ENCODE results near the gene LMX1A.

LMX1A gene

GRCh38 chr1:165169729-165170128 lies 186.8 kb downstream of the LMX1A start:
- no peak for DNase-seq (ENCODE audit: low read depth in 2 of 3, low spot score in 1 of 3)

- no peak for DNase-seq (ENCODE audit: low read depth in 2 of 3, low spot score in 1 of 3)
These were observed 187.5 kb downstream of the LMX1A start for GRCh38 chr1:165169028-165169427.

DNA sequence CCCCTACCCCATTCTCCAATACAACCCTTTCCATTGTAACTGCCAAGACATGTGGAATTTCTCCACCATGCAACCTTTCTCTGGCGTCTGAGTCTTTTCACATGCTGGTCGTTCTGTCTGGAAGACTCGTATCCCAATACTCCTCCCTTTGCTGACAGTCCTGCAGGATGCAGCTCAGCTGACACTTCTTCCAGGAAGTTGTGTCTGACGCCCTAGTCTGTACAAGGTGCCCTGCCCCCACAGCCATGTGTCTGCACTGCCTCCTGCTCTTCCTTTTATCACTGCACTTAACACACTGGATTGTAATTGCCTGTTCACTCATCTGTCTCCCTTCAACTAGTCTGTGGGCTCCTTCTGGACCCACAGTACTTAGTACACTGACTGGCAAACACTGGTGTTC lies 188.0 kb downstream of the LMX1A start:
- DNase-seq (ENCODE audit: low read depth in 2 of 3, low spot score in 1 of 3) = no peak

GRCh38 chr1:165162671-165163241 lies 193.8 kb downstream of the LMX1A start:
- no peak for DNase-seq (ENCODE audit: low read depth in 2 of 3, low spot score in 1 of 3)

DNA sequence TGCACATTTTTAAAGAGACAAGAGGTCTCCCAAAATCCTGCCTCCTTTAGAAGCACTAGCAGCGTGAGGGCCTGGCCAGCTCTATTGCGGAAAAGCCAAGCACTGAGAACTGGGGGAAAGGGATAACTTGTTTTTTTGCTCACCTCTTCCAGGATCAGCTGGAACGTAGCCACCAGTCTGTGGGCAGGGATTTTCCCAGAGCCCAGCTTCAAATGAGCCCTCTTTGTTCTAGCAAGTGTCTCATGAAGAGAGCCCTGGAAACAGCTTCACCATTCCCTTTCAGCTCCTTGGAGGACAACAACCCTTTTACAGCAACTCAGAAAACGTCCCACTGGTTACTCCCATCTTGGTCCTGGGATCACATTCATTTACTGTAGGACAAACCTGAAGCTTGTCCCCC lies 195.4 kb downstream of the LMX1A start:
- DNase-seq (ENCODE audit: low read depth in 2 of 3, low spot score in 1 of 3) = no peak

DNA sequence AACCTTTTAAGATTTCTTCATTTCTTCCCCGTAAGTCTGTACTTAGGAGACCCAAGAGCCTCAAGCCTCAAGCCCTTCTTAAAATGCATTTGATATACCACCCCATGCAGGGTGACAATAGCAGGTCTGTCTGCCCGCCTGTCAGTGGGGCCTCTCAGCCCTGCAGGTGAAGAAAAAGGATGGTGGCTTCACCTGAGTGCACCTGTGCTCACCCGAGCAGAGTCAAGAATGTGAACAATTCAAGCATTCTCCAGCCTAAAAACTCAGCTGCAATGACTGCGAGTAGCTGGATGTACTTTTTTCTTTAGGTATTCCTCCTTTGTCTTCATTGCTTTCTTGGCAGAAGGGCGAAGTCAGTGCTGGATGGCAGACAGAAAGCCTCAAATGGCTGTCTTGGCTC lies 203.3 kb downstream of the LMX1A start:
- DNase-seq (ENCODE audit: low read depth in 2 of 3, low spot score in 1 of 3) = no peak

GRCh38 chr1:165152727-165153126 lies 203.8 kb downstream of the LMX1A start:
- DNase-seq (ENCODE audit: low read depth in 2 of 3, low spot score in 1 of 3) = no peak

DNA sequence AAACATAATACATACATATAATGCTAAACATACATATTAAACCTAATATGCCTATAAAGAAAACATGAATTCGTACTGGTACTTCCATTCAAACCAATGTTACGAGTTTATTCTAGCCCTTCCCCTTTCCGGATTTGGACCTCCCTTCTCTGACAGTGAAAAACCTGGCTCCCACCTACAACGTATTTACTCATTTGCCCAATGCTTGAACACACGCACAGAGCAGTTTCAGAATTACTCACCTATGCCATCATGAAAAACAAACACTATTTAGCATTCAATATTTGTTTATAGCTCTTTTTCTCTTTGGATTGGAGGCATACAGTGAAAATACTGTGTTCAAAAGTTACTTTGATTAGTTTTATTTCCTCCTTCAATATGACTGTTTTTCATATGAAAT lies 204.4 kb downstream of the LMX1A start:
- DNase-seq (ENCODE audit: low read depth in 2 of 3, low spot score in 1 of 3) = no peak

Measured in stimulated activated CD4-positive, alpha-beta T cell treated with anti-CD3 and anti-CD28 coated beads, Interleukin-12 subunit alpha, Interleukin-12 subunit beta, amount 100 ng/mL, for 48 hours (primary cell).